Activated CD4-positive, alpha-beta T cell treated with anti-CD3 and anti-CD28 coated beads for 24 hours (primary cell): Measurements from ENCODE around the gene BRAT1.
"Not testable (repeated sequence)": the region's sequence is repeated elsewhere in the genome, so short reads cannot be mapped to it uniquely, and the experiment has no call there.

Experiments
- DNase-seq, 2 donors: peaks; one replicate each; pipeline ENCODE4 v3.0.0-alpha.2; 2020; ENCODE audit warnings: low read depth in 2 of 2

Gene BRAT1

DNA sequence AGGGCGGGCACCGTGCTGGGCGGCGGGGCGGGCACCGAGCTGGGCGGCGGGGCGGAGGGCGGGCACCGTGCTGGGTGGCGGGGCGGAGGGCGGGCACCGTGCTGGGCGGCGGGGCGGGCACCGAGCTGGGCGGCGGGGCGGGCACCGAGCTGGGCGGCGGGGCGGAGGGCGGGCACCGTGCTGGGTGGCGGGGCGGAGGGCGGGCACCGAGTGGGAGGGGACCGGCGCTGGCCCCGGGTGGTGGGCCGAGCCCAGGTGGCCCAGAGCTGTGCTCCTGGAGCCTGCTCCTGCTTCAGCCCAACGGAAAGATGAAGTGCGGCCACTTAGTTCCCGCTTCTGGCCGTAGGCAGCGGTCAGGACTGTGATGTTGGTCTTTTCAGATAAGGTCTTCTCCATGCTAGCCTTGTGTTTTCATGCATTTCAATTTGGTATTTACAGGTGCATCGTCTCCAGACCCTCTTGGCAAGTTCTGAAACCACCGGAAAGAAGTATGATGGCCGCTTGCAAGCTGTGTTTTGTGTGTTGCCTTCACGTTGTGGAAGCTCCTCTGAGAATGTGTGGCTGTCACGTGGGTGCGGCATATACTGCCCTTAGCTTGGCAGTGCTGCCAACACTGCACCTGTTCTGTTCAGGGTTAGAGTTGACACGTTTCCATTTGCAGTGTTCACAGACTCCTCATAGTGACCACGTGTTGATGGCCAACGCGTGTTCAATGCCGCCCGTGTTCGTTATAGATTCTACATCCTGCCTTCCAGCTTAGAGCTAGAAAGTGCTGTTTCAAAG is 28.7 kb upstream of the BRAT1 start:
- no peak for DNase-seq

DNA sequence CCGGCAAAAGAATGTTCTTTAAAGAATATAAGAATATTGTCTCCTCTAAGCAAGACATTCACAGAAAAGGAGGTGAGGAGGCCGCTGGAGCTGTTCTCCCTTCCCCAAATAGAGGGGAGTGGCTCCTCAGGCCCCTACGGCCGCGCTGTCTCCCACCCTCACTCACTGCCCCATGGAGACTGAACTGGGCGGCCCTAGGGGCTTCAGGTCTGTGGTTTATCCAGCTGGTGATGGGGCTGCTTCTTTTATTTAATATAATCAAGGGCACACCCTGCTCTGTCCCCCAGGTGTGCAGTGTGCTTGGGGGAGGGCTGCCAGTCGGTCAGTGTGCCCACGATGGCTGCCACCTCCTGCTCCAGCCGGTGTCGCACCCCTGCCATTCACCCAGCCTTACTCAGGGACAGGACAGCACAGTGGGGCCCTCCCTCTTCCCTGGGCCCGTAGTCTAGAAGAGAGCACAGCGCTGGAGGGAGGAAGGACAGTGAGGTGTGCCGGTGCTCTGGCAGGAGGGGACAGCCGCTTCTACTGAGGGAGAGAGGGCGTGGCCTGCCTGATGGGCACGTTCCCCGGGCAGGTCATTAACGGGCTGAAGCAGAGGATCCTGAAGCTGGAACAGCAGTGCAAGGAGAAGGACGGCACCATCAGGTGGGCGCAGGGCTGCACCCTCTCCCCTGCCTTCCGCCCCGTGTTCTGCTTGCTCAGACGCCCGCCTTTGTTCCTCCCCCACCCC is 26.8 kb upstream of the BRAT1 start:
- DNase-seq, result no peak

DNA sequence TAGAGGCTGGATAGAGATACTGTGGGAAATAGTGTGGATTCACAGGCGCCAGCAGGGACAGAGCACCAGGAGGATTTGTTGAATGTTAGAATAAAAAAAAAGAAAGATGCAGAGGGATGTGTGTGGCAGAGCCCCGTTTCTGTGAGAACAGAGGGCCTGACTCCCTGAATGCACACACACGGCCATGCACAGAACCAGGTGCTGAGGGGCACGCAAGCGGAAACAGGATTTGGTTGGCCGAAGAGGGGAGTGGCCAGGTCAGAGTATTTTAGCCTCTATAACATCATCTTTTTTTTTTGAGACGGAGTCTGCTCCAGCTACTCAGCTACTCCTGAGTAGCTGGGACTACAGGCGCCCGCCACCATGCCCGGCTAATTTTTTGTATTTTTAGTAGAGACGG is 25.3 kb upstream of the BRAT1 start:
- DNase-seq, result no peak

- DNase-seq, result no peak
Measured at GRCh38 chr7:2577914-2578680, 22.8 kb upstream of the BRAT1 start.

- no peak for DNase-seq
Measured at GRCh38 chr7:2576742-2577491, 21.6 kb upstream of the BRAT1 start.

DNA sequence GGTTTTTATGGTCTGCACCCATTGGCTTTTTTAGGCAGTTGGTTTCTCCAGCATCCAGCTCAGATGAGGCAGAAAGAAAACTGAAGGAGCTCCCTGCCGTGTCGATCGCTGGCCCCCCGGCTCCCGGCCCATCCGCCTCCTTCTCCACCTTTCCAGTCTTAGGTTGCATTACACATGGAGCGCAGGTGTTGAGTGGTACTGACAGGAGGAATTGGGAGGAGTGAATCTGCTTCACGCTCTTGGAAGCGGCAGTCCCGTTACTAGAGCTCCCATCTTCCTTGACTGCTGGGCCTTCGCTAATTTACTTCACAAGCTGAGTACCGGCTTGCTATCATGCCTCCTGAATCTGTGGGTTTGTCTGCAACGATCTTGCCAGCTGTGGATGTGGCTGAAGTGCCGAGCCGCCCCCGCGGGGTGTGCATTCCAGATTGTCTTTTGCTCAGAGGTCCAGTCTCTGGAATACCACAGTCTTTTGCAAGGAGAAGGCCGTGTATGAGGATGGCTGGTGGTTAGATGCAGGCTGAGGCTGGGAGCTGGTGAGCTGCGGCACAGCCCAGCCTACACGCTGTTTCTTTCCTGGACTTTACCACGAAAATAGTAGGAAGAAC is 20.5 kb upstream of the BRAT1 start:
- no peak for DNase-seq

DNA sequence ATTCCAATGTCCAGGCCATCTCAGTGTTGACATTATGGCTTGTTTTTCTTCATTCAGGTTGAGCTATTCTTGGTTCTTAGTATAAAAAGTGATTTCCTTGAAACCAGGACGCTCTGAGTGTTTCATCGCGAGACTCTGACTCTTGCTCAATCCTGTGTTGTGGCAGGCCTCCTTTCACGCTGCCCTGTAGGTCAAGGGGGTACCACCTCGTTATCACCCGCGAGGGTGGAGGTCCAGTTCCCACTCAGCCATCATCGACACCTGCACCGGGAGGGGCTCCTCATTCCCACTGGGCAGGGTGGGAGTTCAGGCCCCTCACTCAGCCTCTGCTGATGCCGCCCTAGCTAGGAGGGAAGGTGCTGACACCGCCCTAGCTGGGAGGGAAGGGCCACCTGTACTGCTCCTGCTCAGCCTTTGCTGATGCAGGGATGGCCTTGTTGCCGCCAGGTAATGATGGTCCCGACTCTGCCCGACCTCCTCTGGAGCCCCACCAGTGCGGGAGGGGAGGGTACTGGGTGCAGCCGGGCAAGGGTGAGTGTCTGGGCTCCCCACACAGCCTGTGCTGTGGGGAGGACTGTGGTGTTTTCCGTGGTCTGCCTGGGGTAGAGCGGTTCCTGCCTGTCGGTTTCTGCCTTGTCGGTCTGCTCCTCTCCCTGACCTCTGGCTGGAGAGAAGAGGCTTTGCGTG is 19.9 kb upstream of the BRAT1 start:
- no peak for DNase-seq

DNA sequence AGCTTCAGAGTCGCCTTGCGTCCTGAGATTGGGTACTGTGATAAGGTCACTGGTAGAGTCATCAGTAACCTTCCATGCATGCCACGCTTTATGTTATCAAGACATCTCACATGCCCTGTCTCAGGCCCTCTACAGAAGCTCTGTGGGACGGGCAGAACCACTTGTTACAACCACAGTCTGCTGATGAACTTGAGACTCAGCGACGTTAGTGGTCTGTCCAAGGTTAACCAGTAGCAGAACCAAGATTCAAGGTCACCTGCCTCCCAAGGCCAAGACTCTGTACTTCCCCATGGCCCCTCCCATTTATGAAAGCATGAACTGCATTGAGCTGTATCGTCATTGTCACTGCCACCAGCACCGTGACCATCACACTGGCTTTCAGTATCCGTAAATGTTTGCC is 18.4 kb upstream of the BRAT1 start:
- DNase-seq, result no peak

DNA sequence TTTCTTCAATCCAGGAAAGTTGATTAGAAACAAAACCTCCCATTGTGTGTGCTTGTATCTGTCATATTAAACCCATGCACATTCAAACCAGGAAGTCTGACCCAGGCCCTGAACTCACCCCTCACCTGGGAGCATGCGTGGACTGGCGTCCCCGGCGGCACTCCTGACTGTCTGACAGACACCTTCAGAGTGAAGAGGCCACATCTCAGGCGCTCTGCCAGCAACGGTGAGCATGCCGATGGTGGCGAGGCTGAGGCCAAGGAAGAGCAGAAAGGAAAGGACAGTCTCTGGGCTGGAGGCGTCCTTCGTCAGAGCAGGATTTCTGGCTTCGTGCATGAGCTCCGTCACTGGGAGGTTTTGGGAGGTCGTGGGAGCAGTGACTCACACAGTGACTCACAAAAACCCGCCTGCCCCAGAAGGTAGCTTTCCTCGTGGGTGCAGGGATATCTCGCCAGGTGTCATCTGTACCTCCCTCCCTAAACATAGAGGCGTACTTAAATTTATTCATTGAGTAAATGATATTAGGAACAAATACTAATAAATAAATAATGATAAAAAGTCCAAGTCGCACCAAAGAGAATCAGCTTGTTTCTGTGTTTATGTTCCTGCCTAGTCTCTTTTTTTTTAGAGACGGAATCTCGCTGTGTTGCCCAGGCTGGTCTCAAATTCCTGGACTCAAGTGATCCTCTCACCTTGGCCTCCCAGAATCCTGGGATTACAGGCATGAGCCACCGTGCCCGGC is 16.9 kb upstream of the BRAT1 start:
- no peak for DNase-seq

DNA sequence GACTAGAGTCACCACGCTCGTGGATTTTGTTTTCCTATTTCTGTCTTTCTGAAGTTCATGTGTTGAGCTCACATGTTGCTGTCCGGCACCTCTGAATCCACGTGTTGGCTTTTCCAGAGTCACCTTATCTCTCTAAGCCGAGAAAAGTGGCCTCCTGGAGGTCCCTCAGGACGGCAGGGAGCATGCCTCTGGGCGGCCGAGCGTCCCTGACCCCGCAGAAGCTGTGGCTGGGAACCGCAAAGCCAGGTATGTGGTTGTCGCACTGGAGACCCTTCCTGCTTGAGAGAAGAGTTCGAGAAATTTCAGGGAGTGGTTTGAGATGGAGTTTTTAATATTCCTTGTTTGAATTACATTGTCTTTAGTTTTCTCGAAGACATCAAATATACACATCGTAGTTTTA is 16.1 kb upstream of the BRAT1 start:
- DNase-seq, result no peak

DNA sequence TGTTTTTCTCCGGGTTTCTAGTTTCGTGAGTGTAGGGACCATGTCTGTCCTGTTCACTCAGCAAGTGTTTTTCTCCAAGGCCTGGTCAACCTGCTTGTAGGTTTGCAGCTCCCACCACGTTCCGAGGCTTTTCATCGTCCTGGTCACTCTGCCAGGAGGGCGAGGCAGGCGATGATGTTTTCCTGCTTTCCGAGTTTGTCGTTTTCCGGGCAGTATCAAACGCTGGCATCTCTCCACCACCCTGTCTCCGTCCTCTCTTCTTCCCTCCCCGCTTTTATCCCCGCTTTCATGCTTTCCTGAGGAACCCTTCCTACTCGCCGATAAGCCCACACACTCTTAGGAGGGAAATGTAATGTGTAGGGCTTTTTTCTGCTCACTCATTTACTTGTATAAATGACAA is 14.7 kb upstream of the BRAT1 start:
- no peak for DNase-seq

DNA sequence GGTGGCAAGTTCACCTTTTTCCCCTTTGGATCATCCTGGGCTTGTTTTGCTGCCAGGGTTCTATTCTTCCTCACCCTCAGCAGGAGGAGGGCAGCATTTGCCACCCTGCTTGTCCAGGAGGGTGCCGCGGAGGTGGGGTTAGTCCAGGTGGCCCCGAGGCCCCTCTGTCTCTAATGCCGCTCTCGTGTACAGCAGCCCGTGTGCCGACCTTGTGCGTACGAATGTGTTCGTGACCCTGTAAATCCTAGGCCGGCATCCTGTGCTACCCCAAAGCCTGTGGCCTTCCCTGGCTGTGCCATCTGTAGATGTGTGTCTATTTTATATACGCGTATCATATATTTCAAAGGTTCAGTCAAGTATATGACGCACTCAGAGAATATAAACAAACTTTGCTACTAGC is 14.1 kb upstream of the BRAT1 start:
- no peak for DNase-seq

GRCh38 chr7:2568521-2569223 is 13.3 kb upstream of the BRAT1 start:
- no peak for DNase-seq

- no peak for DNase-seq
Measured at GRCh38 chr7:2567679-2568278, 12.5 kb upstream of the BRAT1 start.

DNA sequence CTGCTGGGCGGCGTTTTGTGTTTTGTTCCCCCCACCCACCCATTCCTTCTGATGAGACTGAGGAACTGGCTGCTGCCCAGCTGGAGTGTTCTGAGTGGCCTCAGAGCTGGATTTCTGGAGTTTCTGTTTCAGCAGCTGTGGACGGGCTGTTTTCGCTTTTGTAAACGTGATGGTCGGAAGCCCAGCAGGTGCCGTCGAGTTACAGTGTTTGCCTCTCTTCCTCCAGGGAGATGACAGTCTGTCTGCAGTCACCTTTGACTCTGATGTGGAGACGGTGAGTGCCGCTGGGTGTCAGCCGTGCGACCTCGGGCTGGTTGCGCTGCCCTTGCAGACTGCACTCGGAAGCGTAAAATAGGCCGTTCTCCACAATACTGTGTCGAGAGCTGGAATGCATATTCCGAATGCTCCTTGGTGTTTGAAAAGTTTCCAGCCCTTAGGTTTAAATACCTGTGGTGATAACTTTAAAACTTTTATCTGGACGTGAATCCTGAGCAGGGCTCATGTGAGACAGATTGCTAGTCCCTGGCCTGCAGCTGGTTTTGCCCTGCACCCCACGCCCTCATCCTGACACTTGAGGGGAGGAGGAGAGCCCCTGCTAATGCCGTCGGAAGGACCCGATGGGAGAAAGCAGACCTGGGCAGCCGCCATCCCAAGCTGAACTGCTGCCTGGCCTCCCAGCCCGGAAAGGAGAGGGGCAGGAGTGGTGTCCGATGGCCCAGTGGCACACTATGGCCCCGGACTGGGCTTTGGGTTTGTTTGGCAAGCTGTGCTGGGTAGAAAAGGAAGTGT is 11.8 kb upstream of the BRAT1 start:
- DNase-seq, result no peak

- DNase-seq, result no peak
Measured at GRCh38 chr7:2566348-2566889, 11.1 kb upstream of the BRAT1 start.

- DNase-seq, result no peak
Measured at GRCh38 chr7:2564970-2565540, 9.7 kb upstream of the BRAT1 start.

GRCh38 chr7:2563955-2564354 is 8.6 kb upstream of the BRAT1 start:
- DNase-seq, result not testable (repeated sequence)
